ENCODE results near the gene EXO5.
"Not testable (repeated sequence)": the region's sequence is repeated elsewhere in the genome, so short reads cannot be mapped to it uniquely, and the experiment has no call there.

The EXO5 gene, protein sequence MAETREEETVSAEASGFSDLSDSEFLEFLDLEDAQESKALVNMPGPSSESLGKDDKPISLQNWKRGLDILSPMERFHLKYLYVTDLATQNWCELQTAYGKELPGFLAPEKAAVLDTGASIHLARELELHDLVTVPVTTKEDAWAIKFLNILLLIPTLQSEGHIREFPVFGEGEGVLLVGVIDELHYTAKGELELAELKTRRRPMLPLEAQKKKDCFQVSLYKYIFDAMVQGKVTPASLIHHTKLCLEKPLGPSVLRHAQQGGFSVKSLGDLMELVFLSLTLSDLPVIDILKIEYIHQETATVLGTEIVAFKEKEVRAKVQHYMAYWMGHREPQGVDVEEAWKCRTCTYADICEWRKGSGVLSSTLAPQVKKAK

DNA sequence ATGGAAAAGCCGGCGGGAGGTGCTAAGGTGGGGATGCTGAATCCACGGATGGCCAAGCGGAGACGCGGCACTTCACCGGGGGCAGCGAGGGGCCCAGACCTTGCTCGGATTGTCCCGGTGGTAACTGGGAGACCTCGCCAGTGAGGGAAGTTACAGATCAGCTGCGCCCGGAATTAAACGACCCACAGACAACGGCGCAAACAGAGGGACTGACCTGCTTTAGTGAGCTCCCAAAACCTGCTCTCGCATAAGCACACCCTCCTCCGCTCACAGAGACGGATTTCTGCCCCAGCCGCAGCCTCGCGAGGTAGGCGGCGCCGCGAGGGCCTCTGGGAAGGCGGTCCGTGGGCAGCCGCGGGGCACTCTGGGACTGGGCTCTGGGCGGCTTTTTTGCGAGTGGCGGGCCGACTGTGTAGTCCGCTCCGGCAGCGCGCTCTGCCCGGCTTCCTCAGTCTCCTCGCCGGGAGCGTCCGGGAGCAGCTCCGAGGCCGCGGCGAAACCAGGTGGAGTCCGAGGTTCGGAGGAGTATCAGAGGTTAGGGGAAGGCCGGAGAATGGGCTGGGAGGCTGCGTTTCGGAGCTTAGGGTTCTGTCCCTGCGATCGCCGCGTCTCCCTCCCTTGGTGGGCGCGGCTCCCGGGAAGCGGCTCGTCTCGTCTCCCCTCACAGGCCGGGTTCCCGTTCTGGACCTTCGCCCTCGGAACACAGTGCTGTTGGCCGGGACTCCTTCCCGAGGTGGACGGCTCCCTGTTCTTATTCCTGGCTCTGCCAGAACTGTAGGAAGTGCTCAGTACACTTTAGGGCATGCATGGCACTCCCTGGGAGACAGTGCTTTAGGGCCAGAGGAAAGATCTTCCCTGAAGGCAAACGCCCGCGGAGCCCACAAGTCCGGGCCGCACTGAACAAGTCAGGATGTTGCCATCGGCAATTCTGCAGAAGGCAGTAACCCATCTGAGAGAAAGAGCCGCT, at the start of gene EXO5:
Gene EXO5, plus strand, starts transcription at position 393 of the 967 bp plus-strand sequence. CDS start 5,778 bp downstream, outside the sequence.
- peak; percentile 93 for DNase-seq

DNA sequence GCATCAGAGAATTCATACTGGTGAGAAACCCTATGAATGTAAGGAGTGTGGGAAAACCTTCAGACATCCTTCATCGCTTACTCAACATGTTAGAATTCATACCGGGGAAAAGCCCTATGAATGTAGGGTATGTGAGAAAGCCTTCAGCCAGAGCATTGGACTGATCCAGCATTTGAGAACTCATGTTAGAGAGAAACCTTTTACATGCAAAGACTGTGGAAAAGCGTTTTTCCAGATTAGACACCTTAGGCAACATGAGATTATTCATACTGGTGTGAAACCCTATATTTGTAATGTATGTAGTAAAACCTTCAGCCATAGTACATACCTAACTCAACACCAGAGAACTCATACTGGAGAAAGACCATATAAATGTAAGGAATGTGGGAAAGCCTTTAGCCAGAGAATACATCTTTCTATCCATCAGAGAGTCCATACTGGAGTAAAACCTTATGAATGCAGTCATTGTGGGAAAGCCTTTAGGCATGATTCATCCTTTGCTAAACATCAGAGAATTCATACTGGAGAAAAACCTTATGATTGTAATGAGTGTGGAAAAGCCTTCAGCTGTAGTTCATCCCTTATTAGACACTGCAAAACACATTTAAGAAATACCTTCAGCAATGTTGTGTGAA, 45.5 kb upstream of the EXO5 start:
- no peak for DNase-seq

DNA sequence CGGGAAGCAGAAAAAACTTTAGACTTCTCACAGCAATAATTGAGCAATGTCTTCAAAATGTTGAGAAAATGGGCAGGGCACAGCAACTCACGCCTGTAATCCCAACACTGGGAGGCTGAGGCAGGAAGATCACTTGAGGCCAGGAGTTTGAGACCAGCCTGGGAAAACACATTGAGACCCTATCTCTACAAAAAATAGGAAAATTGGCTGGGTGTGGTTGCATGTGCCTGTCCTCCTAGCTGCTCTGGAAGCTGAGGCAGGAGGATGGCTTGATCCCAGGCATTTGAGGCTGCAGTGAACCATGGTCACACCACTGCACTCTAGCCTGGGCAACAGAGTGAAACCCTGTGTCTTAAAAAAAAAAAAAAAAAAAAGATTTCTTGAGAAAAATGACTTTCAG, 39.2 kb upstream of the EXO5 start:
- DNase-seq = no peak

DNA sequence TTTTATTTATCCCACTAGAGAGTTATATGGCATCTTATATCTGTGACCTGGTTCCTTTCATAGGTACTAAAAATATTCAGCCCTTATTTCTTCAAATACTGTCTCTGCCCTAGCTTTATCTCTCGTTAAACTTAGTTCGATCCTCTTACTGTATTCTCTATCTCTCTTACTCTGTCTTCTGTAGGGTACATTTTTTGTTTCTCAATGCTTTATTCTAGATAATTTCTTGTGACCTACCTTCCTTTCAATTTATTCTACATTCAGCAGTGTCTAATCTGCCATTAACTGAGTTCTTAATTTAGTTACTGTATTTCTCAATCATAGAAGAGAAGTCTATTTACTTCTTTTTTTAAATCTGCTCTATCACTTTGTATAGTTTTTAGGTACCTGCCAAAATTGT, 33.3 kb upstream of the EXO5 start:
- no peak for DNase-seq

DNA sequence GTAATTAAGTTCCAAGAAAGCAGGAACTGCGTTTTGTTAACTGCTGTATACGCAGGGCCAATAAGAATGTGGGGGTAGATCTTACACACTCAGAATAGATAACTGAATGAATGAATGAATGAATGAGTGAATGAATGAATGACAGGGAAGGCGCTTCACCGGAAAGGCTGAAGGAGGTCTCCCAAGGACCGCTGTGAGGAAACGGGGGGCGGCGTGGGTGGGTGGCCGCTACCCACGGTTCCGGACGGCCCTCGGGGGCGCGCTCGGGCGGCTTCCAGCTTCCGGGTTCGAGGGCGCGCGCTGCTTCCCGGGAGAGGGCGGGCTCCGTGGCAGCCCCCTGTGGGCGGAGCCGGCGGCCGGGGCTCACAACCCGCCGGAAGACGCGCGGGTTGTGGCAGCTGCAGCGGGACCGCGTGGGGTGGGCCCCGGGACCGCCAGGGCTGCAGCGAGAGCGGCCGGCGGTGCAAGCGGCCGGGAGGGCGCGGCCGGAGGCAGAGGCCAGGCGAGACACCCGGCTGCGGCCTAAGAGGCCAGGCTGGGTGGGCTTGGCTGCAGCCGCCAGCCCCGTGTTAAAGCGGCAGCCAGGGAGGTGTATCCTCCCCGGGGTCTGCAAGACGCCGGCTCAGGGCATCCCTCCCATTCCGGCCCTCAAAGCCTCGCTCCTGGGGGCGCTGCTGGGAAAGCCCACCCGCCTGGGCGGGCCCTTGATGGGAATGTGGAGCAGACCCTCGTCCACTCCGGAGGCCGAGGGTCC, 31.5 kb upstream of the EXO5 start, which contains the start of gene ZFP69:
Gene ZFP69, plus strand, starts transcription at position 367 of the 754 bp plus-strand sequence. CDS start 2,072 bp downstream, outside the sequence.
- peak; percentile 93 for DNase-seq

DNA sequence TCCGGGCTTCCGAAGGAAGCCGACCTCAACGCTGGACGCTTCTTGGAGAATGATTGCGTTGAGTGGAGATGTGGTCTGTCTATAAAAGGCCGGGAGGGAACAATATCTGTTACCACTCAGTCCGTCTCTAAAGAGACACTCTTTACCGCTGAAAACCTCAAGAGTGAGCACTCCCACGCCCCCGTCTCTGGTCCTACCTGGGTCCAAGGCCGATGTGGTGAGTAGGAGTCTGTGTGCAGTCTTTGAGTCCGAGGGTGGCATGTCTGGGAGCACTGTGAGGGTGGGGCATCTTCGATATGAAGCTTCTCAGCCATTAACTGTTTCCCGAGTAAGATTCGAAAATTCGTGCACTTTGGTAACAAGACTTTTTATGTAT, 30.9 kb upstream of the EXO5 start:
- peak; percentile 30 for DNase-seq

DNA sequence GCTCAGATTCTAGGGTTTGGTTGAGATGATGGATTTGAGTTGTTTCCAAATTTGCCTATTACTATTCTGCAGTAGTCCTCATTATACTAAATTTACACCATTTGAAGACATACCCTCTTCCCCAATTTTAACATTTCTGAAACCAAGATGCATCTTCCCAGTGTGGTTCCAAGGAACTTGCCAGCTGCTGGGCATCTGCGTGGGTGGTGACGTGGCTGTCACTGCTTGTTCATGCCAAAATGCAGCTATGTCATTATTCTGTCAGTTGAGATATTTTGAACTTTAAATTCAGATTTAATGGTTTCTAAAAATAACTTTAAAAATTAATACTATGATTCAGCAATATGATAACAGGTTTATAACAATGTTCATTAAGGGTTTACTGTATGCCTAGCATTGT, 30.3 kb upstream of the EXO5 start:
- no peak for DNase-seq

DNA sequence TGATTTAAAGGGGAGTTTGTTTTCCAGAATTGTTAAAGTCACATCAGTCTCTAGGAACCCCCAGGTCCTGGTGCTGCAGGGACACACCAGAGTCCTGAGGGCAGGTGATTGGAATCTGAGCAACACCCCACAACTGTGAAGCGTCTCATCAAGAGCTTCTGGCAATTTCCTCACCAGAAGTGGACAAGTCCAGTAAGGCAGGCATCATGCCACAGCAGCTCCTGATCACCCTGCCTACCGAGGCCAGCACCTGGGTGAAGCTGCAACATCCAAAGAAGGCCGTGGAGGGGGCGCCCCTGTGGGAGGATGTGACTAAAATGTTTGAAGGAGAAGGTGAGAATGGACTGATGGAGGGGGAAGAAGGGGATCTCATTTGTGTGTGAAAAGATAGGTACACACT, 29.4 kb upstream of the EXO5 start:
- no peak for DNase-seq

DNA sequence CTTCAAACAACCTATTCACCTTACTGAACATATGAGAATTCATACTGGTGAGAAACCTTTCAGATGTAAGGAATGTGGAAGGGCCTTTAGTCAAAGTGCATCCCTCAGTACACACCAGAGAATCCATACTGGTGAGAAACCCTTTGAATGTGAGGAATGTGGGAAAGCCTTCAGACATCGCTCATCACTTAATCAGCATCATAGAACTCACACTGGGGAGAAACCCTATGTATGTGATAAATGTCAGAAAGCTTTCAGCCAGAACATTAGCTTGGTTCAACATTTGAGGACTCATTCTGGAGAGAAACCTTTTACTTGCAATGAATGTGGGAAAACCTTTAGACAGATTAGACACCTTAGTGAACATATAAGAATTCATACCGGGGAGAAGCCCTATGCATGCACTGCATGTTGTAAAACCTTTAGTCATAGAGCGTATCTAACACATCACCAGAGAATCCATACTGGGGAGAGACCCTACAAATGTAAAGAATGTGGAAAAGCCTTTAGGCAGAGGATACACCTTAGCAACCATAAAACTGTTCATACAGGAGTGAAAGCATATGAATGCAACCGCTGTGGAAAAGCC, 13.2 kb upstream of the EXO5 start:
- no peak for DNase-seq

DNA sequence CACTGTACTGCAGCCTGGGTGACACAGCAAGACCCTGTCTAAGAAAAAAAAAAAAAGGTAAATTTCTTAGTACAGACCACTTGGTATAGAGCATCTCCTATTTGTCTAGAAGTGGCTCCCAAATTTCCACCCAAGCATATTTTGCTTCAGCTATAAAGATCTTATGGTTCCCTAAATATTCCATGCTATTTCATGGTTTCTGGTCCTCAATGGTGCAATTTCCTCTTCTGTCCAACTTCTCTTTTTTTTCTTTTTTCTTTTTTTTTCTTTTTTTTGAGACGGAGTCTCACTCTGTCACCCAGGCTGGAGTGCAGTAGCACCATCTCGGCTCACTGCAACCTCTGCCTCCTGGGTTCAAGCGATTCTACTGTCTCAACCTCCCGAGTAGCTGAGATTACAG, 5.9 kb upstream of the EXO5 start:
- DNase-seq = not testable (repeated sequence)

DNA sequence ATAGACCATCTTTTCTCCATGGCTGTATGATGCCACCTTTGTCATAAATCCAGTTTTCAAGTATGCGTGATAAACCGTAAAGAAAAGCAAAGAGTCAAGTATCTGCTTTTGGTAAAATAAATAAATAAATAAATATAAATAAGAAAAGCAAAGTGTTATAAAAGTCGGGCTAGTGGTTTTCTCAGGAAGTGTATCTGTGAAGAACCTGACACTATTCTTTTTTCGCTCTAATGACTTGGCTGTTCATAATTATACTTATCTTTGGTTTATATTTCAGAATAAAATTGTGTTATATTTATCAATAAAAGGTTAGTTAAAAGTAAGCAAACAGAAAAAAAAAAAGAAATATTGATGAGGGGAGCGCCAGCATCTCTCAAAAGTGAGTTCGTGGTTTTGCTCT, 594 bp upstream of the EXO5 start:
- DNase-seq = no peak

DNA sequence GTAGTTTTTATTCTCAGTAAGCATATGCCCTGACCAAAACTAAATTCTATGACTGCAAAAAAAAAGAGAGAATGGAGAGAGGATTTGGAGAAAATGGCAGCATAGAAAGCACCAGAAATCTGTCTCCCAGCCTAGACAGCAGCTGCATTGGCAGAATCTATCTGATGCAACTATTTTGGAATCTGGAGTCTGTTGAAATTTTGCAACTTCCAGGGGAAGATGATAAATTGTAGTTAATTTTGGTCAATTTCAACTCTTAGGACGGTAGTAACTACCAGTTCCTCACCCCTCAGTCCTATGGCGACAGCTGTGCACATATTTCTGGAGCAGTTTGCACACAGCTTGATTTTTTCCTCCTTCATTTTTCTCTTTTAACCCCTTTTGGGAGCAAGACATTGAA, 10.9 kb downstream of the EXO5 start:
- no peak for DNase-seq

DNA sequence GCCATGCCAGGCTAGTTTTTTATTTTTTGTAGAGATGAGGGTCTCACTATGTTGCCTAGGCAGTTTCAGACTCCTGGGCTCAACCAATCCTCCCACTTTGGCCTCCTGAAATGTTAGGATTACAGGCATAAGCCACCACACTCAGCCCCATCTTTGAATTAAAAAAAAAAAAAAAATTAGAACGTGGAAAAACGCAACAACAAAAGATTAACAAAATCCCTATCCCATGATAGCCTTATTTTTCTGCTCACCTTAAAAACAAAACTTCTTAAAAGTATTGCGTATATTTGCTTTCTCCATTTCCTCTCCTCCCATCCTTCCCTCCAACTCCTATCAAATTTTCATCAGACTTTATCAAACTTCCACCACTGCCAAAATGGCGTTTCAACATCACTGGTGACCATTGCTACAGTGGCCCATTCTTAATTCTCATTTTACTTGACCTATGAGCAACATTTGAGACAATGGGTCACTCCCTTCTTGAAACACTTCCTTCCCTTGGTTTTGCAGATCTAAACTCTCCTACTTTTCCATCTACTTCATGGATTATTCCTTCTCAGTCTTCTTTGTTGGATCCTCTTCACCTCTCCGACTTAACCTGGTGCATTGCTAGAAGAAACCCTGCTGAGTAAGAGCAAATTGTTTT, 22.3 kb downstream of the EXO5 start:
- peak; percentile 5 for DNase-seq

DNA sequence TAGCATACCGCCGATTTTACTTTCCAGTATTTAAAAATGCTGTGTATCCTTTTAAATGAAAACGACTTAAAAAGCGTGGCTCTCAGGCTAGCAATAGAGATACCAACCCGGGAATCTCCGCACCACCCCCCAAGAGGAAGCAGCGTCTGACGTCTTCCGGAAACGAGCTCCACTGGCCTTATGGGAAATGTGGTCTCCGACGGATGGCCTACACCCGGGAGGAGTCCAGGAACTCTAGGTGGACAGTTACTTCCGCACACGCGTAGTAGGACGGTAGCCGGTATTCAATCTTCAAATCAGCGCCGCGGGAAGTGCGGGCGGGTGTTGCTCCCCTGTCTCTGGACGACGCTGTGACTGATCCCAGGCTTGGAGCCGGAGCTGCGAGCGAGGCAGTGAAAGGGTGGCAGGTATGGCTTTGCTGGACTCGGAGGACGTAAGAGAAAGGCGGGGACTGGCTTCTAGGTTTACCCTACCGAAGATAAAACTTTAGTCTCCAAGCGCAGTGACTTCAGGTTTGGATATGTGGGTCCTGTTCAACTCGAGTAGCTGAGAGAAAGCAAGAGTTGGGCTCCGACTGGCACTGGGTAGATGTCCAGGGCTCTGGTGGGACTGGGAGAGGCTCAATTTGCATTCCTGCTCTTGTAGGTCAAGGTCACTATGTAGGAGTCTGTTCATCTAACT, 23.0 kb downstream of the EXO5 start, which contains the start of gene ZNF684:
Gene ZNF684, plus strand, starts transcription at position 257 of the 681 bp plus-strand sequence. CDS start 1,530 bp downstream, outside the sequence.
- peak; percentile 99 for DNase-seq

DNA sequence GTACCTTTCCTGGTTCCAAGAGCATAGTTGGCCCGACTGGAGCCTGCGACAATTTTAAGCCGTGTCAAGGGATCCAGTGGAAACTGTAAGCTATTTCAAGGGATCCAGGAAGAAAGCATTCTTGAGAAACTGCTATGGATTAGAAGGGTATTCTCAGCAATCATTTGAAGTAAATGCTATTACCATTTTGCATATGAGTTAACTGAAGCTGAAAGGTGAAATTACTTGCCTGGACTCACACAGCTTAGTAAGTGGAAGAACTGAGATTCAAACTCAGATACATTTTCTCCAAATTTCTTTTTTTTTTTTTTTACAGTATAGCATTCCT, 23.5 kb downstream of the EXO5 start:
- no peak for DNase-seq

DNA sequence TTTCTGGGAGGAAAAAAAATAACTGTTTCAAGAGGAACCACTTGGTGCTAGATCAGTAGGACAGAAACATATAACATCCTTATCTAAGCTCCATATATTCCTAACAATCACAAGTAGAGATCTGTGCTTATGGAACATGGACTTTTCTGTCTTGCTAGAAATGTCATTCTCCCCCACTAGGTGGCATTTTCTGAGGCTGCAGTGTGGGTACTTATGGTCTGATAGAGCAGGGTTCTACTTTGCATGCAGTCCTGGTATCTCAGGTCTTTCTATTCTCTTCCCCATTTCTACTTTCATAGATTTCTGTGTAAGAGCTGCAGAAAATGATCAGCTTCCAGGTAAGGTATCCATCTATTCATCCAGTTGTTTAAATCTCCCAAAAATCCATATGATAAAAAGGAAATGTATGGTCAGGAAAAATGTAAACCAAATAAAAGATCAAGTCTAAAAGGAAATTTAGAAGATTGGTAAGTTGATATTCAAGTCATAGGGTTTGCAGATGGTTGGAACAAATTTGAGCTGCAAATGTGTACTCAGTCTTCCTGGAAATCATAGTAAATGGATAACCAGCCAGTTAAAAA, 24.4 kb downstream of the EXO5 start:
- peak; percentile 31 for DNase-seq

DNA sequence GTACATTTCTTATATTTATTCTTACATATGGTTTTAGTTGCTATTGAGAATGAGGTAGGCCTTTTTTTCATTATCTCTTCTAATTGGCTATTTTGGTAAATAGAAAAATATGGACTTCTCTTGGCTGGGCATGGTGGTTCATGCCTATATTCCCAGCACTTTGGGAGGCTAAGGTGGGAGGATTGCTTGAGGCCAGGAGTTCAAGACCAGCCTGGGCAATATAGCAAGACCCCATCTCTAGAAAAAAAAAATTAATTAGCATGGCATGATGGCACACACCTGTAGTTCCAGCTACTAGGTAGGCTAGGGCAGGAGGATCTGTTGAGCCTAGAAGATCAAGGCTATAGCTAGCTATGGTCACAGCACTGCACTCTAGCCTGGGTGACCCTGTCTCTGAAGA, 26.0 kb downstream of the EXO5 start:
- no peak for DNase-seq

DNA sequence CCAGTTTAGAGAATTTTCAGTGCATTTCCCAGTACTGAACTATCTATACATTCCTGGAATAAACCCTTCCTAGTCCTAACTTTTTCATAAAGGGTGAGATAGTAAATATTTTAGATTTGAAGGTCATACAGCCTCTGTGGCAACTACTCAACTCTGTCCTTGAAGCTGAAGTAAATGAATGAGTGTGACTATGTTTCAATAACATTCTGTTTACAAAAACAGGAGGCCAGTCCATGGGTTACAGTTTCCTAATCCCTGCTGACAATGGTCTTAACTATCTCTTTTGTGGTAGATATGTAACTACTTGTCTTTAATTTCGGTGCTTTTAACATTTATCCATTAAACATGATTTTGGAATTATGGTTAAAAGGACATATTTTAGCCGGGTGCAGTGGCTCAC, 27.2 kb downstream of the EXO5 start:
- no peak for DNase-seq

DNA sequence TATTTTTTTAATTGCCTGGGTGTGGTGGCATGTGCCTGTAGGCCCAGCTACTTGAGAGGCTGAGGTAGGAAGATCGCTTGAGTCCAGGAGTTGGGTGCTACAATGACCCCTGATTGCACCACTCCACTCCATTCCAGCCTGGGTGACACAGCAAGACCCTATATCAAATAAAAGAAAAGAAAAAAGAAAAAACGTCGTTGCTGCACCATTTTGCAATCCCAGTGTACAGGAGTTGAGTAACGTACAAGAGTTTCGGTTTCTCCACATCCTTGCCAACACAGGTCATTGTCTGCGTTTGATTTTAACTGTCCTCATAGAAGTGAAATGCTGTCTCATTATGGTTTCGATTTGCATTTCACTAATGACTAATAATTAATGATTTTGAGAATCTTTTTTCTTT, 30.8 kb downstream of the EXO5 start:
- no peak for DNase-seq

DNA sequence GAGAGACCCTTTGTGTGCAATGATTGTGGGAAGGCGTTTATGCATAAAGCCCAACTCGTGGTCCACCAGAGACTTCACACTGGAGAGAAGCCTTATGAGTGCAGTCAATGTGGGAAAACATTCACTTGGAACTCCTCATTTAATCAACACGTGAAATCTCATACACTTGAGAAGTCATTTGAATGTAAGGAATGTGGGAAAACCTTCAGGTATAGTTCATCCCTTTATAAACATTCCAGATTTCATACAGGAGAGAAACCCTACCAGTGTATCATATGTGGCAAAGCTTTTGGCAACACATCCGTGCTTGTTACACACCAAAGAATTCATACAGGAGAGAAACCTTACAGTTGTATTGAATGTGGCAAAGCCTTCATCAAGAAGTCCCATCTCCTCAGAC, 38.4 kb downstream of the EXO5 start:
- DNase-seq = no peak

DNA sequence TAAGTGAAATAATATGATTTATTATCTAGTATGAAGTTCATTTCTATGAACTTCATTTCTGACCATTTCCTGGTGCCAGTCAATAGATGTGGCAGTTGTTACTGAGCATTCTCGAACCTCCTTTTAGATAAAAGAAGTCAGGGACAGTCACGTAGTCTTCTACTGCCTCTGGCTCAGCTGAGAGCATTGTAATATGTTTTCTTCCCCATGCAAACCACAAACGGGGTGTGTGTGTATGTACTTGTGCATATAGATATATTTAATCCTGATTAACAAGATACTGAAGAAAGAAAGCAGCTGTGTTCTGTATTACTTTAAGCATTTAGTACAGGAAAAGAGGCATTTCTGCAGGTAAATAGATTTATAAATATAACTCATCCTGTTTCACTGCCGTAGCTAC, 44.5 kb downstream of the EXO5 start:
- DNase-seq = no peak
